Glomerular endothelial cell (primary cell): ENCODE results near the gene NEK5. TPM values are rescaled to one million over a fixed set of nuclear protein-coding genes. Genes with fewer than 3 reads are reported as not detected.

Experiments
- DNase-seq: peaks from one replicate; pipeline ENCODE4 v3.0.0-alpha.2; 2011; ENCODE audit warnings: low read depth, low spot score; ENCODE audit errors: extremely low read depth
- total RNA-seq: library from RNA; depleted of rRNA; stranded (reverse); fragments of >200 nt; gene quantifications from 2 replicates; pipeline ENCODE4 v1.2.3, GENCODE V29; 2015

Gene NEK5
- total RNA-seq, 1 donor from 2014 or later, result 0.18 TPM

GRCh38 chr13:52020191-52020590, 108.7 kb downstream of the NEK5 start:
- DNase-seq, result no peak

- no peak for DNase-seq
Measured at GRCh38 chr13:52016296-52016695, 112.6 kb downstream of the NEK5 start.

- no peak for DNase-seq
Measured at GRCh38 chr13:52012512-52012836, 116.4 kb downstream of the NEK5 start.

DNA sequence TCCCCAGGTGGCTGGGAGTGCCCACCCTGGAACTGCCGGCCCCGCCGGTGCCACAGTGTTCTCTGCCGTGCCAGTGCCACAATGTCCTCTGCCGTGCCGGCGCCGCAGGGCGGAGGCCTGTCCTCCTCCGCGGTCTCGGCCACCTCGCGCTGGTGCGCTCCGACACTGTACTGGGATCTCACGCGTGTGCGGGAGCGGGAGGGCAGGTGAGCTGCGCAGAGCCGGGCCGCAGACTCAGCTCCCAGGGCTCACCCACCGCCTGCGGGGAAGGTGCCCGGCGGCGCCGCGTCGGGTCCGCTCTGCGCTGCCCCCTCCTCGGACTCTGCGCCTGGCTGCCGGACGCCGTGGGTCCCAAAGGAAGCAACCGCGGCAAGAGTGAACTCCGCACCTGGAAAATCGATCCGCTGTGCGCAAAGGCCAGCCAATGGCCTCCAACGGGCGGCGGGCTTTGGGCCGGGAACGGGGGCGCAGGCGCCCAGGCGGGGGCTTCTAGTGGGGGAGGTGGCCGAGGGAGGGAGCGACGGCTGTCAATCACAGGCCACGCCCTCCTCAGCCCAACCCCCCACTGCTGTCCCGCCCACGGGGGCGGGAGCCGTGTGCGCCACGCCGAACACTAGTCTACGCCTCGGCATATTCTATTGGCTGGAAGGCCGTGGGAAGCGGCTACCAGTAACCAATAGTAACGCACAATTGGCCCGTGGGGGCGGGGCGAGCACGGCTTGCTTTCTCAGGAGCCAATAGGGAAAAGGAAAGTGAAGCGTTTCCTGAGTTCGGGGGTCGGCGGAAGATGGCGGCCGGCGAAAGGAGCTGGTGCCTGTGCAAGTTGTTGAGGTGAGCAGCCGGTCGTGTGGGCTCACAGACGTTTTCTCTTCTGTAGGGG, 117.0 kb downstream of the NEK5 start, which contains the start of gene ALG11:
Gene ALG11 (plus strand): TSS at position 767 of the 880 bp plus-strand sequence. CDS start 21 bp downstream, at position 788.
- DNase-seq, result peak; percentile 91

- no peak for DNase-seq
Measured at GRCh38 chr13:52010890-52011631, 117.8 kb downstream of the NEK5 start, which contains the start of gene ATP7B. Gene ATP7B, minus strand, starts transcription at chr13:52011450. Its CDS starts 113 bp downstream, at chr13:52011337.

- no peak for DNase-seq
Measured at GRCh38 chr13:52009946-52010345, 118.9 kb downstream of the NEK5 start.

DNA sequence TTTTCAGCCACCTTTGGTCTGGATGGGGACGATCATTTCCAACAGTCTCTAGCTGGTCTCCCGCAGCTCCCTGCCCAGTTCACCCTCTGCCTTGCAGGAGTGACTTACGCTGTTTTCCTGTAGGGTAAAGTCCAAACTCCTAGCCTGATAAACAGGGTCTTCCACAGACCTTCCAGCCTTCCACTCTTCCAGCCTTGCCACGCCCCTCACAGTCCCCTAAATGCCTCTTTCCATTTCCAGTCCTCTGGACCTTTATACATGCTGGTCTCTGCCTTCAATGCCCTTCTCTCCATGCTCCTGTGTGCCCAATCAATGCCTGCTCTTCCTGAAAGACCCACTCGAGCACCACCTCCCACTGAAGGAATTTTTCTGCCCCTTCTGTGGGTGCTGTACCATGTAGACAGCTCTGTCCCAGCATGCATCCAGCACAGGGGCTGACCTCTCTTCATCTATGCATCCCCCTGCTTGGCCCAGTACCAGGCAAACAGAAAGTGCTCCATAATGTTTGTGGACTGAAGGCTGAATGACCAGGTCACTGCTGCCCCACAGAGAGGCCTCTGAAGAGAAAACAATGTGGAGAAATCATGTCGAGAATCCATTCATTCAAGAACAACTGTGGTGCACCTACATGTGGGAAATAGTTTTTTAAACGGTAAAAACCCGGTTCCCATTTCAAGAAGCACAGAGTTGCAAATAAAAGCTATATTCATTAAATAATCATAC, 122.2 kb downstream of the NEK5 start:
- DNase-seq, result no peak

DNA sequence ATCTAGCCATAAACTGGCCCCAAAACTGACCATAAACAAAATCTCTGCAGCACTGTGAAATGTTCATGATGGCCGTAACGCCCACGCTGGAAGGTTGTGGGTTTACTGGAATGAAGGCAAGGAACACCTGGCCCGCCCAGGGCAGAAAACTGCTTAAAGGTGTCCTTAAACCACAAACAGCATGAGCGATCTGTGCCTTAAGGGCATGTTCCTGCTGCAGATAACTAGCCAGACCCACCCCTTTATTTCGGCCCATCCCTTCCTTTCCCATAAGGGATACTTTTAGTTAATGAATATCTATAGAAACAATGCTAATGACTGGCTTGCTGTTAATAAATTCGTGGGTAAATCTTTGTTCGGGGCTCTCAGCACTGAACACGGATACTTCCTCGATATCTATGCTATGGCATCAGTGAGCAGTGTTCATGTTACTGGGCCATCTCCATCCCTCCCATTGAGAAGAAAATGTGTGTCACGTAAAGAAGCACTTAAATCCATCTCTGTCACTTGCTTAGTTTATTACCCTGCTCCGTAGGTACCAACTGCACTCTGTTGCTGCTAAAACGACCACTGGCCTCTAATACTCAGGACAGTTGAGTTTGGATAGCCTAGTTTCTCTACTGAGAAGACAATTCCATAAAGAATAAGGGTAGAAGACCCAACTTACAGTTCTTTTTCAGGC, 122.9 kb downstream of the NEK5 start:
- DNase-seq, result no peak

DNA sequence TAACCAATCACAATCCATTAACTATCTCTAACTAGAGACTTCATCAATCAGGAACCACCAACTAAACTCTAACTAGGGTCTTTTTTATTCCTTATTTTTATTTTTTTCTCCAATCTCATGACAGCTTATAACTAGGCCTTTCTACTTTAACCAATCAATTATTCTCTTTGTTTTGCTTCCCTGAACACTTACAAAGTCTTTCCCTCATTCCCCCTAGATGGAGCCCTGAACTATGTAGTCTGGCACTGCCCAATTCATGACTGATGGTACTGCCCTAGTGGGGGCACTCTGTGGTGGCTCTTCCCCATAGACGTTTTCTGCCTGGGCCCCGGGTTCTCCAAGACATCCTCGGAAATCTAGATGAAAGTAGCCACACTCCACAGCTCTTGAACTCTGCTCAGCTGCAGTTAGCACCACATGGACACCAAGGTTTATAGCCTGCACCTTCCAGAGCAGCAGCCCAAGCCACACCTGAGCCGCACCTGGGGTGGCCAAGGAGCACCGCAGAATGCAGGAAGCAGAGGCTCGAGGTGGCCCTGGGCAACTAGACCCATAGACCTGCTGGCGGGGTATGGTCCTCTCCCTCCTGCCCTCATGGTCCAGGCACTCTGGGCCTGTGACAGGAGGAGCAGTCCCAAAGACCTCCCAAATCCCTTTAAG, 124.2 kb downstream of the NEK5 start:
- DNase-seq, result no peak

GRCh38 chr13:52003541-52003940, 125.3 kb downstream of the NEK5 start:
- no peak for DNase-seq

- no peak for DNase-seq
Measured at GRCh38 chr13:52002361-52002760, 126.5 kb downstream of the NEK5 start.

- no peak for DNase-seq
Measured at GRCh38 chr13:52001120-52001731, 127.6 kb downstream of the NEK5 start.

DNA sequence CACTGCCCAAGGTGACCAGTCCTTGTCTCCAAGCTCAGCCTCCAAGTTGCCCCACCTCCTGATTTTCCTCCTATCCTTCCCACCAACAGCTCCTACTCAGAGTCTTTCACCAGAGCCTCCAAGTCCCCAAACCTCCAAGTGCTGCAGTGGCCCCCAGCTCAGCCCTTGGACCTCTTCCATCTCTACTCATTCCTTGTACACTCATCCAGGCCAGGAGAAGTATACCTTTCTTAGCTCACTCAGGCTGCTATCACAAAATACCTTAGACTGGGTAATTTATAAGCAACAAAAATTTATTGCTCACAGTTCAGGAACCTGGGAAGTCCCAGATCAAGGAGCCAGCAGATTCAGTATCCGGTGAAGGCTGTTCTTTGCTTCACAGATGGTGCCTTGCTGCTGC, 129.0 kb downstream of the NEK5 start:
- no peak for DNase-seq

DNA sequence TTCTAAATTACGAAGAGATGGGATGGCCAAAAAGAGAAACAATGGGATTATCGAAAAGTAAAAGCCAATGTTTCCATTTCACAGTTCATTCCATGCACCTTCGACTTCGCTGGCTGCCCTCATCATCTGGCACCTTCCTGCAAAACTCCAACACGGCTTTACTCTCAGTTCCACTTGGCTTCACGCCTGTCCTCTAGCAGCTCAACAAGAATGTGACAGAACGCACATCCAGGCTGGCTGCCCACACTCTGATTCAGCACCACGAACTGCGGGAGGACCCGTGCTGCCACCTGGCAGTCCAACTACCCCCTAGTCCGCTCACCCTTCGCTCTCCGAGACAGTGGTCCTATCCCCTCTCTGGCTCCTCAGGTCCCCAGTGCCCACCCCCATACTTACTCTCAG, 129.4 kb downstream of the NEK5 start:
- DNase-seq, result no peak

DNA sequence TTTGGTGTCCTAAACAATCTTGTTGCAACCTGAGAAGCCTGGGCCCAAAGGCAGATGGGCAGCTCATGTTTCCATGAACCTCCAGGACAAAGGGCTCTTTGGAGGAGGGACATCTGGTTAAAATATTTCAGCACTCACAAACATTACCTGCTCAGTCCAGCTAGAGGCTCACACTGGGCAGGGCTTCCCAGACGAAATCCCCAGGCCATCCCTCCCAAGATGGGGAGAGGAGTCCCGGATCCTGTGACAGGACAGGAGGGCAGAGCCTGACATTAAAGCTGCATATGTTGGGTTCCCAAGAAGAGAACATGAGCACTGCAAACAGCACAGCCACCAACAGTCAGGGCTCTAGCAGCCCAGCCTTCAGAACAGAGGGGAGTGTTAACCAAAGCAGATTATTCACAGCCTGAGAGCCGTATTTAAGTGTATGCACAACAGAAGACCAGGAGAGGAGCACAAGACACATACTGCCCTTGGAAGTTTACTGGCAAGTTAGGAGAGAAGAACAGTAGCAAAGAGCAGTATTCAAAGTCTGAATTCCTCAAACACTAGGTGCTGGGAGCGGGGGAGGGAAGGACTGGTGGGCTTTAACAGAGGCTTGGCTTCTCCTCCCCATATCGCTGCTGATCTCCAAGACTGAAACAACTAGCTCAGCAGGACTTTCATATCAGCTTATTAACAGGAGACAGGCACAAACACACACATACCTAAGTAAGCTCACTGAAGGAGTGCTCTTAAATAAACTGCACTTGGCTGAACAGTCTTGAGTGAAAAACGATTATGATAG, 130.0 kb downstream of the NEK5 start:
- DNase-seq, result no peak

DNA sequence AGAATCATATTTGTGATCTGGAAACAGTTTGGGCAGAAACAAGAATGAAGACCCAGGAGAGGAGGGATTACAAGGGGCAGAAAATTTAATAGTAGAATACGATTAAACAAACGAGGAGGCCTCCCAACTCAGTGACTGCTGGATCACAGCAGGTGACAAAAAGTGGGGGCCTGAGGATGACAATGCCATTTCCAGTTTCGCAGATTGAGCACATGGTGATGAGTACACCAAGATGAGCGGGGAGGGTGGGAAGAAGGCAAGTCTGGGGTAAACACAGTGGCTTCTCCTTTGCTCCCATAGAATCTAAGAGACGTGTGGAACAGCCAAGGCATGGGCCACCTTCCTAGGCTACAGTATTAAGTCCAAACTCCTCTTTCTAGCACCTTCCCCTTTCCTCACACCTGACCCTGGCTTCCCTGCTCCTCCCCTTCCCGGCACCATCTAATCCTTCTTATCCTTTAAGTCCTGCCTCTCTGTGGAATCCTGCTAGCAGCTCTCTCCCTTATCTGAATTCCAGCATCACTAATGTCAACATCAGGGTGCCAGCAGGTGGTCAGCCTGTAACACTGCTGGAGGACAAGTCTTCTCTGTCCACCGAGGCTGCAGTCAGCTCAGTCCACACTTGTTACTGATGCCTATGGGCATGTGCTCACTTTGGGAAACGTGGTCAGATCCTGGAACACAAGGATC, 131.1 kb downstream of the NEK5 start:
- DNase-seq, result no peak

- DNase-seq, result no peak
Measured at GRCh38 chr13:51997186-51997585, 131.7 kb downstream of the NEK5 start.

GRCh38 chr13:51996641-51997040, 132.2 kb downstream of the NEK5 start:
- DNase-seq, result no peak
